Measurements from ENCODE around the gene RUNX3. TPM values are rescaled to one million over a fixed set of nuclear protein-coding genes. Genes with fewer than 3 reads are reported as not detected.

RUNX3 gene
- total RNA-seq, 6 donors from 2014 or later: 4.2 to 15.6 (median 10.1) TPM

DNA sequence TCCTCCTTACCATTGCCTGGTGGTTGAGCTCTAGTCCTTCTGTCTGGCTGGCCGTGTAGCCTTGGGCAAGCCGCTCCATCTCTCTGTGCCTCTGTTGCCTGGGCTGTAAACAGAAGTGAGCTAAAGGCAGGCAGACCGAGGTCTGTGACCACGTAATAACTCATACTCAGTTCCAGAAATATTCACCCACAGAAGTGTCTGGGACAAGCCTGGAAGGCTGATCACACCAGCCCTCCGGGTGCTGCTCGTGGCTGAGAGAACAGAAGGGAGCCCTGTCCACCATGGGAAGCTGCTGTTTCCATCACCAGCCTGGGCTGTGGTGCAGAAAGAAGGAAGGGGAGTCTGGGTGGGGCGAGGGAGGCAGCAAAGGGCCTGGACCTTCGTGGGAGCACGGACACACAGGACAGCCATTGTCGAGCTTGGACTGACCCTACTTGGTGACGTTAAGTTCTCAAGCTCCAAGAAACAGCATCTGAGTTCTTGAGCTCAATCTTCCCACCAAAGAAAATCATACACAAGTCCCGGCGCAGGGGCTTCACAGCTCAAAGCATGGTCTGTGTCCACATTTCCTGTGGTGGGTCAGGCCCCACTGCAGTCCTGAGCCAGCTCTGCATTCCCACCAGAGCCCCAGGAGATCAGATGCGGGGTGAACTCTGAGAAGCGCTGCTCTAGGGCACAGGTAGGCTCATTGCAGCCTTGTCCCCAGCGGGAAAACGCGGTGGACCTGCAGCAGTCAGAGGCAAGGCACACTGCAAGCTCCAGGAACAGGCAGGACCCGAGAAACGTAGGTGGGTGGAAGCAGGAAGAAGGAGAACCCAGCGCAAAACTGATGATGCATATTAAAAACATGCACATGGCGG lies 61.8 kb downstream of the RUNX3 start:
- ATAC-seq (ENCODE audit: low FRiP score in 2 of 2): no peak
- Histone ChIP-seq H3K9me3 (no peaks in the 10 kb centered on the region), H3K27ac (no peak overlapping the region), H3K4me1 (peaks cover 2 to 19% (median 12%) of the 10 kb centered on the region in 4 donors), H3K27me3 (no peaks in the 10 kb centered on the region), H3K36me3 (no peaks in the 10 kb centered on the region), H3K4me3 (no peak overlapping the region)
- no peak for DNase-seq
- TF ChIP-seq, protein P1, sequence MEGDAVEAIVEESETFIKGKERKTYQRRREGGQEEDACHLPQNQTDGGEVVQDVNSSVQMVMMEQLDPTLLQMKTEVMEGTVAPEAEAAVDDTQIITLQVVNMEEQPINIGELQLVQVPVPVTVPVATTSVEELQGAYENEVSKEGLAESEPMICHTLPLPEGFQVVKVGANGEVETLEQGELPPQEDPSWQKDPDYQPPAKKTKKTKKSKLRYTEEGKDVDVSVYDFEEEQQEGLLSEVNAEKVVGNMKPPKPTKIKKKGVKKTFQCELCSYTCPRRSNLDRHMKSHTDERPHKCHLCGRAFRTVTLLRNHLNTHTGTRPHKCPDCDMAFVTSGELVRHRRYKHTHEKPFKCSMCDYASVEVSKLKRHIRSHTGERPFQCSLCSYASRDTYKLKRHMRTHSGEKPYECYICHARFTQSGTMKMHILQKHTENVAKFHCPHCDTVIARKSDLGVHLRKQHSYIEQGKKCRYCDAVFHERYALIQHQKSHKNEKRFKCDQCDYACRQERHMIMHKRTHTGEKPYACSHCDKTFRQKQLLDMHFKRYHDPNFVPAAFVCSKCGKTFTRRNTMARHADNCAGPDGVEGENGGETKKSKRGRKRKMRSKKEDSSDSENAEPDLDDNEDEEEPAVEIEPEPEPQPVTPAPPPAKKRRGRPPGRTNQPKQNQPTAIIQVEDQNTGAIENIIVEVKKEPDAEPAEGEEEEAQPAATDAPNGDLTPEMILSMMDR (IDR thresholded peaks at IDR 0.05): no peak
- TF ChIP-seq POLR2A (IDR thresholded peaks at IDR 0.05): no peak
- no peak for TF ChIP-seq EP300 (IDR thresholded peaks at IDR 0.05)
- no peak for TF ChIP-seq POLR2AphosphoS5 (IDR thresholded peaks at IDR 0.05)
- 83 to 87% methylated on average over 20 to 22 of the region's 22 CpGs for WGBS, 2 donors

DNA sequence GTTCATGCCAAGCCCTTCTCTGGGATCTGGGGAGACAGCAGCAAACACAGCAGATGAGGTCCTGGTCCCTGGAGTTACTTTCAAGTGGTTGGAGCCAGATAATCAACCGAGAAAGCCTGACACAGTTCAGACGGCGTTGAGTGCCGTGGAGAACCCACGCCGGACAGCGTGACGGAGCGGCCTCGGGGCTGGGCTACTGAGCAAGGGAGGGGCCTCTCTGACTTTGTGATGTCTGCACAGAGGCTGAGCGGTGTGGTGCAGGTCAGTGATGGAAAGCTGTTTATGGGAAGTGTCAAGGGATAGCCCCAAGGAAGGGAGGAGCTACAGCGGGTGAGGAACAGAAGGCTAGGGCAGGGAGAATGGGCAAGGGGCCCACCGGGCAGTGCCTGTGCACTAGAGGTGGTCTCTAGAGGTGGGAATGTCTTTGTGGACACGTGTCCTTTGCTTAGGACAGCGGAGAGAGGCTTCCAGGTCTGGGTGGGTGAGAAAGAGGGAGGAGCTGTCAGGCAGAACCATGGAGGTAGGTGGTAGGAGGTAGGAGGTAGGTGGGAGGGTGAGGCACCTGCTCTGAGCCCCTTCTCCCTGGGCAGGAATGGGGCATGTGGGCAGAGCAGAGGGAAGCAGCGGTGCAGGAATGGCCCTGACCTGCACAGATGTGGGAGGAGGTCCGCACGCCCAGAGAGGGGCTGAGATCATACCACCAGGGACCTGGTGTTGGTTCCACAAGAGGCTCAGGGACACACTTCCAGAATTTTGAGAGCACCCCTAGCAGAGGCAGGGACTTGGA lies 62.8 kb downstream of the RUNX3 start:
- TF ChIP-seq POLR2AphosphoS5 (IDR thresholded peaks at IDR 0.05) (no peak), POLR2A (IDR thresholded peaks at IDR 0.05) (no peak), EP300 (IDR thresholded peaks at IDR 0.05) (no peak)
- TF ChIP-seq, protein P1 (IDR thresholded peaks at IDR 0.05): no peak
- ATAC-seq (ENCODE audit: low FRiP score in 2 of 2) (no peak), DNase-seq (no peak)
- Histone ChIP-seq H3K27ac (no peak overlapping the region), H3K9me3 (no peaks in the 10 kb centered on the region), H3K27me3 (no peaks in the 10 kb centered on the region), H3K4me3 (no peak overlapping the region), H3K4me1 (peaks cover 2 to 26% (median 16%) of the 10 kb centered on the region in 4 donors), H3K36me3 (no peaks in the 10 kb centered on the region)
- 83 to 84% methylated on average over 8 to 18 of the region's 18 CpGs for WGBS, 2 donors

DNA sequence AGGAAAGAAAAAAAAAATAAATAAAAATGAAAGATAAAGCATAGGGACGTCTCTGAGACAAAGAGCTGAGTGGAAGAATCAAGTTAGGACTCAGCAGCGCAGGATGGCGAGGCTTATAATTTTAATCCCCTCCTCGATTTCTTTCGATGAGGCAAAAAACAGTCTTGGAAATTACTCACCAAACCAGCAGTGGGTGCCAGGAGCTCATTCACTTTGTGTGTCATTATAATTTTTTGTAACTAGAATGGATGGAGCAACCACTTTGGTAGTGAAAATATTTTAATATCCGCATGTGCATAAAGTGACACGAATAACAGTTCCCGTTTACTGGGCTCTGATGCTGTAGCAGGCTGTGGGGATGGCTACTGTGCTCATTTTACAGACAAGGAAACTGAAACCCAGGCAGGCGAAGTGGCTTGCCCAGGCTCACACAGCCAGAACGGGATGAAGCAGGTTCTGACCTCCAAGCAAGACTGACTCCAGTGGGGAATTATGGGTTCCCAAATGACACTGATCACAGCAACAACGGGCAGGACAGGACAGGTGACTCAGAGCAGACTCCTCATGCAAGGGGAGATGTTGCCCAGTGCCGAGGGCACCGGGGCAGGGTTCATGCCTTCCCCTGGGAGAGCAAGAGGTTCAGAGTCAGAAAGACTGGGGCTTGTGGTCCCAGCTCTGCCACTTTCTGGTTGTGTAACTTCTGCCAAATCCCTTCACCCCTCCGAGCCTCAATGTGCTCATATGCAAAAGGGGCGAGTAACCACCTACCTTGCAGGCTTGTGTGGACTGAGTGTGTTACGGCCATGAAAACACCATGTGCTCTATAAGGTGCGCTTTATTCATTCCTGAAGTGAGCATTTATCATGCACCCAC lies 63.6 kb downstream of the RUNX3 start:
- TF ChIP-seq, protein P1 (IDR thresholded peaks at IDR 0.05): no peak
- no peak for TF ChIP-seq POLR2A (IDR thresholded peaks at IDR 0.05)
- TF ChIP-seq POLR2AphosphoS5 (IDR thresholded peaks at IDR 0.05): no peak
- no peak for TF ChIP-seq EP300 (IDR thresholded peaks at IDR 0.05)
- H3K27ac ChIP-seq: no peak overlapping the region
- ATAC-seq (ENCODE audit: low FRiP score in 2 of 2) (no peak), DNase-seq (no peak)
- H3K9me3 ChIP-seq: no peaks in the 10 kb centered on the region
- H3K27me3 ChIP-seq: no peaks in the 10 kb centered on the region
- H3K36me3 ChIP-seq: no peaks in the 10 kb centered on the region
- H3K4me3 ChIP-seq: no peak overlapping the region
- H3K4me1 ChIP-seq: peaks cover 2 to 34% (median 20%) of the 10 kb centered on the region in 4 donors
- WGBS, 2 donors: 70 to 72% methylated on average over 16 to 17 of the region's 17 CpGs

DNA sequence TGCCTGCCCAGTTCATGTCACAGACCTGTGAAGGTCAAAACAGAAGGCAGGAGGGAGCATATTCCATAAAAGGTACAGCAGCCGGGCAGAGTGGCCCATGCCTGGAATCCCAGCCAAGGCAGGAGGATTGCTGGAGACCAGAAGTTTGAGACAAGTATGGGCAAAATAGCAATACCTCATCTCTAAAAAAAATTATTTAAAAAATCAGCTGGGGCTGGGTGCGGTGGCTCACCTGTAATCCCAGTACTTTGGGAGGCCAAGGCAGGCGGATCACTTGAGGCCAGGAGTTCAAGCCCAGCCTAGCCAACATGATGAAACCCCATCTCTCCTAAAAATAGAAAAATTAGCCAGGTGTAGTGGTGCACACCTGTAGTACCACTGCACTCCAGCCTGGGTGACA lies 64.5 kb downstream of the RUNX3 start:
- no peak for ATAC-seq (ENCODE audit: low FRiP score in 2 of 2)
- Histone ChIP-seq H3K27ac (no peak overlapping the region), H3K27me3 (no peaks in the 10 kb centered on the region), H3K4me3 (no peak overlapping the region), H3K4me1 (peaks cover 2 to 32% (median 16%) of the 10 kb centered on the region in 4 donors), H3K36me3 (no peaks in the 10 kb centered on the region), H3K9me3 (no peaks in the 10 kb centered on the region)
- no peak for DNase-seq
- 91 to 95% methylated on average over 3 of the region's 3 CpGs for WGBS, 2 donors
- TF ChIP-seq EP300 (IDR thresholded peaks at IDR 0.05) (no peak), POLR2AphosphoS5 (IDR thresholded peaks at IDR 0.05) (no peak), POLR2A (IDR thresholded peaks at IDR 0.05) (no peak)
- TF ChIP-seq, protein P1 (IDR thresholded peaks at IDR 0.05): no peak

Data from upper lobe of left lung (tissue), 6 donors.